VCaP (cell line): ENCODE data around the gene SPRYD3.
"Not testable (repeated sequence)": the region's sequence is repeated elsewhere in the genome, so short reads cannot be mapped to it uniquely, and the experiment has no call there.

Experiments
- H3K27ac ChIP-seq: fragments of 450-650 bp; 2 replicates; pipeline ENCODE4 v1.5.1; 2017
- TF ChIP-seq, protein P1 (sequence below): fragments of 450-650 bp; conservative IDR thresholded peaks from 2 replicates; pipeline ENCODE4 v1.5.1; 2017; ENCODE audit warnings: mild to moderate bottlenecking, moderate library complexity

The SPRYD3 gene

DNA sequence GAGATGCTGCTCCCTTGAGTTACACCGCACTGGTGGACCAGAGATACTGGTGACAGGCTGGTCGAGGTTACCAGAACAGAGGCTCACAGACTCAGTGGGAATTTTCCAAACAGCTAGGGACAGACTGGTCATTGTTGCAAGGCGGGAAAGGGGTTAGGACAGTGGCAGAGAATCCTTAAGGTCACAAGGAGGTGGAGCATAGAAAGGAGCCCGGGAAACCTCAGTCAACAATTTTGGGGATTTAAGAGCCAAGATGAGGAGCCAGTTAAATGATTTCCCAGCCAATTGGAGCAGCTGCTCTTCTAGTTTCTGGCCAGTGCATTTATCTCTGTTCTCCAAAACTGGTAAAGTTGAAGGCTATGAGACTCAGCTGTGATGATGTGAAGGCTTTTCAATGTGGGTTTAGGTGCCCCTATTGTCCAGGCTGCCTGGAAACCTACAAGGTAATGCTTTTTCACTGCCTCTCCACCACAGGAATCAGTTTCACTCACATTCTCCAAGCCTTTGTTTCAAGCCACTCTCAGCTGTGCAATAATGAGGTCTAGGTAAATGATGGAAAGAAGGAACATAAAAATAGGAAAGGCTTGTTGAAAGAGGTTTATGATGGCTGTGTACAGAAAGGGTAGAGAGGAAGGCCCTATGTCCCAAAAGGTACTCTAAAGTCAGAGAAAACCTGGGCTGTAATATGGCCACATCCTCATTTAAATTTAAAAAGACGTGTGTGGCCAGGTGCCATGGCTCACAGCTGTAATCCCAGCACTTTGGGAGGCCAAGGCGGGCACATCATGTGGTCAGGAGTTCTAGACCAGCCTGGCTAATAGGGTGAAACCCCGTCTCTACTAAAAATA, 36.4 kb downstream of the SPRYD3 start:
- no peak overlapping the region for H3K27ac ChIP-seq
- TF ChIP-seq, protein P1, sequence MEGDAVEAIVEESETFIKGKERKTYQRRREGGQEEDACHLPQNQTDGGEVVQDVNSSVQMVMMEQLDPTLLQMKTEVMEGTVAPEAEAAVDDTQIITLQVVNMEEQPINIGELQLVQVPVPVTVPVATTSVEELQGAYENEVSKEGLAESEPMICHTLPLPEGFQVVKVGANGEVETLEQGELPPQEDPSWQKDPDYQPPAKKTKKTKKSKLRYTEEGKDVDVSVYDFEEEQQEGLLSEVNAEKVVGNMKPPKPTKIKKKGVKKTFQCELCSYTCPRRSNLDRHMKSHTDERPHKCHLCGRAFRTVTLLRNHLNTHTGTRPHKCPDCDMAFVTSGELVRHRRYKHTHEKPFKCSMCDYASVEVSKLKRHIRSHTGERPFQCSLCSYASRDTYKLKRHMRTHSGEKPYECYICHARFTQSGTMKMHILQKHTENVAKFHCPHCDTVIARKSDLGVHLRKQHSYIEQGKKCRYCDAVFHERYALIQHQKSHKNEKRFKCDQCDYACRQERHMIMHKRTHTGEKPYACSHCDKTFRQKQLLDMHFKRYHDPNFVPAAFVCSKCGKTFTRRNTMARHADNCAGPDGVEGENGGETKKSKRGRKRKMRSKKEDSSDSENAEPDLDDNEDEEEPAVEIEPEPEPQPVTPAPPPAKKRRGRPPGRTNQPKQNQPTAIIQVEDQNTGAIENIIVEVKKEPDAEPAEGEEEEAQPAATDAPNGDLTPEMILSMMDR: no peak

DNA sequence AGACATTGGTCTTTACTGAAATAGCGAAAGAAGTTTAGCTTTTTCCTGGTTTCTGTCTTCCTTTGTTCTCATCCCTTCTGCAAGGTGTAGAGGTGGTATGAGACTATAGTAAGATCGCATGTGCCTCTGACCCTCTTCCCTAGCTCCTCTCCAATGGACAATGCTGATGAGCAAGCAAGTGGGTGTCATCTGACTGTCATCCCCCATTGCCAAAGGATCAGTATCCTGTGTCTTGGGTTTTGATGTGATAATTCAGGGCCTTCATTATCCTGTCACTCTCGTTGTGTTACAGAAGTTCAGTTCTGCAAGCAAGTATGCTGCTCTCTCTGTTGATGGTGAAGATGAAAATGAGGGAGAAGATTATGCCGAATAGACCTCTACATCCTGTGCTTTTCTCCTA, 39.3 kb downstream of the SPRYD3 start:
- TF ChIP-seq, protein P1: no peak
- no peak overlapping the region for H3K27ac ChIP-seq

DNA sequence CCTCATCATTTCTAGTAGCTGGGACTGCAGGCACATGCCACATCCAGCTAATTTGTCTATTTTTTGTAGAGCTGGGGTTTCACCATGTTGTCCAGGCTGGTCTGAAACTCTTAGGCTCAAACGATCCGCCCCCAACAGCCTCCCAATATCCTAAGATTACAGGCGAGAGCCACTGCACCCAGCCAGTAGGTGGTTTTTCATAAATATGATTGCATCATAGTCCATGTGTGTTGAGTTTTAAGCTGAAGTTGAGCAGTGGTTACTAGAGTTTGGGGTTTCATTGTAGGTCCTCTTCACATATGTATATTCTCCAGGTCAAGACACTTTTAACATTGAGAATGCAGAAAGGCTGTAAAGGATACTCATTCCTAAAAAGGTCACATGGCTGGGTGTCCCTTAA, 42.4 kb downstream of the SPRYD3 start:
- peak overlapping the region; percentile 4; the same call in 1 of the 2 replicates for H3K27ac ChIP-seq

DNA sequence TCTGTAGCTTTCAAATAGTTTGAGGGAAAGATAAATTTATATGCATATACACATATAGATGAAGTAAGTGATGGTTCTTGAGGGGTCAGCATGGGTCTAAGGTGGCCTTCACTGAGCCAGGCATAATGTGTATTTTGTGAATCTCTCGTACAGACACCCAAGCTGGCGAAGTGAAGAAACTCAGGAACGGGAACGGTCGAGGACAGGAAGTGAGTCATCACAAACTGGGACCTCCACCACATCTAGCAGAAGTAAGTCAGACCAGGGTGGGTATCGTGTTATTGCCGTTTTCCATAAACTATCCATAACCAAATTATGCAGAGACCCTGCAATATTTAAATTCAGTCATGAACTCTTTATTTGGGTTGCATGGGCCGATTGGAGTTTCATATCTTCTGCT, 44.7 kb downstream of the SPRYD3 start:
- TF ChIP-seq, protein P1: no peak

More for the DNA sequence above, 42.4 kb downstream of the SPRYD3 start:
- TF ChIP-seq, protein P1: no peak

DNA sequence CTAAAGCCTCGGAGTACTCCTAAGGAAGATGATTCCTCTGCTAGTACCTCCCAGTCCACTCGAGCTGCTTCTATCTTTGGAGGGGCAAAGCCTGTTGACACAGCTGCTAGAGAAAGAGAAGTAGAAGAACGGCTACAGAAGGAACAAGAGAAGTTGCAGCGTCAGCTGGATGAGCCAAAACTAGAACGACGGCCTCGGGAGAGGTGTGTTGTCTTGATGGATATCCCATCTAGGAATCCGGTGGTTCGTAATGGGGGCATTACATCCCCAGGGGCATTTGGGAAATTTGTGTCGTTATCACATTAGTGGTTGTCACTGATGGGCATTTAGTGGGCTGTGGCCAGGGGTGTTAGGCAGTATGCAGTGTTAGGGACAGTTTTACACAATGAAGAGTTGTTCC, 45.4 kb downstream of the SPRYD3 start:
- not testable (repeated sequence) for H3K27ac ChIP-seq

More for the DNA sequence above, 44.7 kb downstream of the SPRYD3 start:
- no peak overlapping the region for H3K27ac ChIP-seq

DNA sequence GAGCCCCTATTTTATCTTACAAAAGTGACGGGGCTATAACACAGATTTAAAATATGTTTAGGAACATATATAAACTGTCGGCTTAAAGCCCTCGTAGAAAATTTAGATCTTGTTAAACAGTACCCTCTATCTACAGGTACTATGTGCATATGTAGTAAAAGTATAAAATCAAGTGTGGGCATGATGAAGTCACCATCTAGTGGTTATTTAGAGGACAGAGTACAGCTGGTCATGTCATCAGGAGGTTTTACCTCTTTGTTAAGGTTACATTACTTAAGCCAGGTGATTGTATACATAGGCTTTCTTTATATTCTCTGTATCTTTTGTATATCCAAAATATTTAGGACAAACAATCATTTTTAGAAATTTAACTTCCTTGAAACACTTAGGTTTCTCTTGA, 47.6 kb downstream of the SPRYD3 start:
- no peak overlapping the region for H3K27ac ChIP-seq
- TF ChIP-seq, protein P1: peak; percentile 35

DNA sequence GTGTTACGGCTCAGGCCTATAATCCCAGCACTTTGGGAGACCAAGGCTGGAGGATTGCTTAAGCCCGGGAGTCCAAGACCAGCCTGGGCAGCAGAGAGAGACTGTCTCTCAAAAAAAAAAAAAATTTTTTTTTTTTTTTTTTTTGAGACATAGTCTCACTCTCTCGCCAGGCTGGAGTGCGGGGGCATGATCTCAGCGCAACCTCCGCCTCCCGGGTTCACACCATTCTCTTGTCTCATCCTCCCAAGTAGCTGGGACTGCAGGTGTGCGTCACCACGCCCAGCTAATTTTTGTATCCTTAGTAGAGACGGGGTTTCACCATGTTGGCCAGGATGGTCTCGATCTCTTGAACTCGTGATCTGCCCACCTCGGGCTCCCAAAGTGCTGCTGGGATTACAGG, 52.2 kb downstream of the SPRYD3 start:
- not testable (repeated sequence) for H3K27ac ChIP-seq

DNA sequence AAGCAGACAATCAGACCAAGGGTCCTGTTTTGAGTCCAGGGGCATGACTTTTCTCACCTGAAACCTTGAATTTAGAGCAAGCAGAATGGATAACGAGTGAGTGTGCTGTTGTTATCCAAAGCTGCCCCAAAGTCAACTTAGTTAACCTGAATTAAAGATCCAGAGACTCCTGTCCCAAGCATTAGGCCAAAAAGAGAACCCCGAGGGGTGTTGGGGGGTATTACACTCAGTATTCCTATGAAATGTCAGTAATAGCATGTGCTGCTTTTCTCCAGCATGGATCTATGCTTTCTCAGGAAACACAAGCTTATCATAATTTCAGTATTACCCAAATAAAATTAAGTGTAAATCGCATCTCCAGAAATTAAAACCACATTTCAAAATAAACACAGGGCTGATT, 53.9 kb downstream of the SPRYD3 start:
- TF ChIP-seq, protein P1: no peak

More for the DNA sequence above, 53.9 kb downstream of the SPRYD3 start:
- H3K27ac ChIP-seq: no peak overlapping the region
